ENCODE results near the gene GDF10. TPM values are rescaled to one million over a fixed set of nuclear protein-coding genes. Genes with fewer than 3 reads are reported as not detected.

The GDF10 gene
- total and polyA plus RNA-seq, 2 of the 8 experiments (the other 6 are each of a cell fraction or from before 2014, with no cell fraction given): 0.19 to 0.32 TPM

- CTCF ChIA-PET (ENCODE audit: partially characterized antibody): interaction anchor here (0.7 to 1.4 kb wide), 4 partner anchors 11 to 255 kb away, joined by 3 read pairs; no protein-coding TSS in a partner anchor
- Histone ChIP-seq H3K4me3 (ENCODE audit: extremely low read depth in 1 of 4, insufficient read depth in 2 of 4, low read depth in 3 of 4, low read length in 4 of 4) (no peak overlapping the region), H3K79me1 (ENCODE audit: low read depth, low read length) (no peaks in the 10 kb centered on the region), H4K20me1 (replicated peaks in 1 of 2; ENCODE audit: control insufficient read depth in 1 of 2, insufficient read depth in 2 of 2, low read length in 2 of 2) (no peaks in the 10 kb centered on the region), H3K36me3 (ENCODE audit: control insufficient read depth in 2 of 4, insufficient read depth in 4 of 4, low read length in 3 of 4) (no peaks in the 10 kb centered on the region), H2AFZ (ENCODE audit: low read length) (no peak overlapping the region), H2BK20ac (ENCODE audit: low read length) (no peak overlapping the region), H3K4me1 (replicated peaks in 1 of 4; ENCODE audit: control insufficient read depth in 3 of 4, insufficient read depth in 4 of 4, low read length in 3 of 4) (no peaks in the 10 kb centered on the region), H3K79me2 (ENCODE audit: control insufficient read depth in 1 of 2, insufficient read depth in 2 of 2, low read length in 2 of 2) (no peaks in the 10 kb centered on the region), H3K27ac (ENCODE audit: low read depth, low read length) (no peak overlapping the region), H4K91ac (replicated peaks; ENCODE audit: insufficient read length, low read length) (no peak overlapping the region), H2BK120ac (replicated peaks; ENCODE audit: low read depth, low read length) (no peak overlapping the region), H3K23me2 (ENCODE audit: low read depth, low read length) (no peaks in the 10 kb centered on the region), H3K27me3 (replicated peaks in 1 of 4; ENCODE audit: control insufficient read depth in 3 of 4, extremely low read depth in 1 of 4, insufficient read depth in 3 of 4, low read length in 3 of 4) (no peaks in the 10 kb centered on the region), H3K4ac (replicated peaks; ENCODE audit: insufficient read length, low read depth, low read length) (no peak overlapping the region), H2BK12ac (ENCODE audit: low read depth, low read length) (no peak overlapping the region), H3K23ac (ENCODE audit: insufficient read length) (no peak overlapping the region), H3K4me2 (ENCODE audit: insufficient read depth in 1 of 2, low read depth in 2 of 2, low read length in 2 of 2) (no peak overlapping the region), H3K9me3 (ENCODE audit: insufficient read depth in 2 of 2, low read depth in 1 of 2, low read length in 1 of 2) (no peaks in the 10 kb centered on the region), H2BK5ac (ENCODE audit: low read depth, low read length) (no peak overlapping the region), H2AK5ac (ENCODE audit: low read depth, low read length) (no peak overlapping the region), H4K8ac (ENCODE audit: extremely low read depth, insufficient read depth, low read length) (no peak overlapping the region), H2BK15ac (ENCODE audit: low read length) (no peak overlapping the region), H4K5ac (ENCODE audit: insufficient read length, low read depth, low read length) (no peak overlapping the region), H3K56ac (replicated peaks; ENCODE audit: insufficient read length, low read depth, low read length) (no peak overlapping the region), H3K9ac (replicated peaks in 1 of 4; ENCODE audit: extremely low read depth in 1 of 4, low read depth in 3 of 4, low read length in 3 of 4) (no peak overlapping the region), H3K14ac (ENCODE audit: insufficient read length) (no peak overlapping the region), H3K18ac (ENCODE audit: extremely low read depth, low read length) (no peak overlapping the region)
- POLR2A ChIA-PET (ENCODE audit: partially characterized antibody): no interaction called here
- TF ChIP-seq KDM5A (IDR thresholded peaks at IDR 0.05; ENCODE audit: low read length) (no peak), PHF8 (conservative IDR thresholded peaks at IDR 0.05; ENCODE audit: low read depth, low read length) (no peak), SIN3A (conservative IDR thresholded peaks at IDR 0.05 in 1 of 2, IDR thresholded peaks at IDR 0.05 in 1 of 2; ENCODE audit: low read depth in 1 of 2, low read length in 2 of 2) (no peak), TBP (IDR thresholded peaks at IDR 0.05; ENCODE audit: low read depth, low read length) (no peak), TAF1 (IDR thresholded peaks at IDR 0.05; ENCODE audit: low read depth, low read length) (no peak), SIRT6 (IDR thresholded peaks at IDR 0.05; ENCODE audit: low read length) (no peak), TEAD4 (IDR thresholded peaks at IDR 0.05; ENCODE audit: low read depth, low read length) (no peak), SRF (IDR thresholded peaks at IDR 0.05; ENCODE audit: low read depth, low read length) (no peak), EGR1 (IDR thresholded peaks at IDR 0.05; ENCODE audit: borderline replicate concordance, low read depth, low read length) (no peak), SUZ12 (IDR thresholded peaks at IDR 0.05; ENCODE audit: low read length) (no peak), RFX5 (IDR thresholded peaks at IDR 0.05; ENCODE audit: borderline replicate concordance, low read depth, low read length) (no peak), POLR2AphosphoS5 (IDR thresholded peaks at IDR 0.05; ENCODE audit: low read depth, low read length) (no peak), GABPA (IDR thresholded peaks at IDR 0.05; ENCODE audit: borderline replicate concordance, insufficient read depth, low read length) (no peak), ZNF274 (IDR thresholded peaks at IDR 0.05; ENCODE audit: borderline replicate concordance, extremely low read depth, low read length) (no peak)
- TF ChIP-seq, protein P1, sequence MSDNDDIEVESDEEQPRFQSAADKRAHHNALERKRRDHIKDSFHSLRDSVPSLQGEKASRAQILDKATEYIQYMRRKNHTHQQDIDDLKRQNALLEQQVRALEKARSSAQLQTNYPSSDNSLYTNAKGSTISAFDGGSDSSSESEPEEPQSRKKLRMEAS (IDR thresholded peaks at IDR 0.05): no peak
- 88% methylated on average over 4 of the region's 4 CpGs; no CpG with 5 or more reads in 1 of the 2 experiments for WGBS, 2 experiments (ENCODE audit: extremely low coverage in 1 of 2, insufficient coverage in 1 of 2, insufficient read length in 1 of 2, insufficient replicate concordance in 2 of 2, low coverage in 1 of 2, low lambda C conversion rate in 2 of 2, missing lambda C conversion rate in 1 of 2)
- DNase-seq (ENCODE audit: low read depth in 1 of 2, low spot score in 2 of 2): no peak
- no peak for FAIRE-seq
Observed at GRCh38 chr10:47286116-47286505, 13.9 kb upstream of the GDF10 start.
